ENCODE measurements around the gene TFCP2L1.

The TFCP2L1 gene

DNA sequence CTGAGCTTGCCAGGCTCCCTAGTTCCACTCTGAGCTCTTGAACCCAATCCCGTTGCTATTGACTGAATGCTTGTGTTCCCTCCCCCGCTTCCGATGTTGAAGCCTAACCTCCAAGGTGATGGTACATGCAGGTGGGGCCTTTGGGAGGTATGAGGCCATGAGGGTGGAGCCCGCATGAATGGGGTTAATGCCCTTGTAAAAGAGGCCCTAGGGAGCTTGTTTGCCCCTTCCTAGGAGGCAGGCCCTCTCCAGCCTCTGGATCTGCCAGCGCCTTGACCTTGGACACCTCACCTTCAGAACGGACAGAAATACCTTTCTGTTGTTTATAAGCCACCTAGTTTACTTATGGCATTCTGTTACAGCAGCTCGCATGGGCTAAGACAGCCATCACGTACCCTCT, 71.6 kb downstream of the TFCP2L1 start:
- no peak for DNase-seq

DNA sequence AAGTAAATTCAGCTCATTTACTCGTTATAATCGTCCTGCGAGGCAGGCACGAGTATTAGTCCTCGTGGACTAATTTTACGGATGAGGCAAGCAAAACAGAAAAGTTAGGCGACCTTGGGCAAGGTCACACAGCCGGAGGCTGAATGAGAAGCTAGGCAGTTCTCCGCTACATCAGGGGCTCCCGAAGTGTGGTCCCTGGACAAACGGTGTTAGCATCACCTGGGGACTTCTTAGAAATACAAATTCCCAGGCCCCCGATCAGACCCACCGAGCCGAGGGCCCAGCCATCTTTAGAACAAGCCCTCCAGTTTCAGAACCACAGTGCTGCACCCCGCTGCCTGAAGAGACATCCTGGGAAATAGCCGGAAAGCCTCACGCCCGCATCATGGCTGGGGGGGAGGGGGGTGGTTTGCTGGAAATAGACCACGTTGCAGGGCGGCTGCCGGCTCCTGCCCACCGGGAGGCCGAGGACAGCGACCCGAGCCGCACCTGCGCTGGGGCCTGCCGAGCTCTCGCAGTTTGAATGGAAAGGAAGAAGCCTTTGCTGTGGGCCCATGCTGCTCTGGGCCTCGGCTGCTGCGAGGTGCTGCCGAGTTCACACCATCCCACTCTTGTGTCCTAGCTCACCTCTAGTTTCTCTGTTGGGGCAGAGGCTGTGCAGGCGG, 72.2 kb downstream of the TFCP2L1 start:
- DNase-seq, result no peak

DNA sequence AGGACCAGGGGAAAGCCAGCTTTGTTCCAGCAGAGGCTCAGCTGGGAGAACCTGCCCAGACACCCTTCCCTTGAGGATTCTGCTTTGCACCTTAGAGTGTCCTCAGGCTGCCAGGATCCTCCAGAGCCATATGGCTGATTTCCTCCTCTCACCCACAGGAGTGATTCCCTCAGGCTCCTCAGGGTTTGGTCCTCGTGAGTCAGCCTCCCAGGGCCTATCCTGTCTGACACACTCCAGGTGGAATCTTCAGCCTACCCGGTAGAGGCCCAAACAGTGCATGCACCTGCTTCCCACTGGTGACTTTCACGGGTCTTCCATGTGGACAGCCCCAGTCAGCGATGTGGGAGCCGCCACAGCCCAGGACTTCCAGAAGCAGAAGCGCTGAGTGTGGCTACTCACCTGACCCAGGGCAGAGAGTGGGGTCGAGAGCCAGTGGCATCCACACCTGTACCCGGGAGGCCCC, 73.3 kb downstream of the TFCP2L1 start:
- DNase-seq, result no peak

DNA sequence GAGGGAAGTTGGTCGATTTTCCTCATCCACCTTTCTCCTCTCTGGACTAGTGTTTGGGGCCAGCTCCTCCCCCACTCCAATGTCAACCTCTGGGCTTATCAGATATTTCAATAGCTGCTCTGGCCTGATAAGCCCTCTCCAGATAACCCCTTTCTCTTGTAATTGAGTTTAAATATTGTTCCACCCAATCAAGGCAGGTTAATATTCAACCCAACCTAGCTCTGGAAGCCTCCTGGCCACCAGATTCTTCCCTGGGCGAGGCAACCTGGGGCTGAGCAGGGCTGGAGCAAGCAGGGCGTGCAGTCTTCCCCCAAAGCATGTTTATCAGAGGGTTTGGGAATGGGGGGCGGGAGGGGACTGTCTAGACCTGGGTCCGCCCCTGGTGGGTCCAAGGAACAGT, 73.8 kb downstream of the TFCP2L1 start:
- DNase-seq, result no peak

DNA sequence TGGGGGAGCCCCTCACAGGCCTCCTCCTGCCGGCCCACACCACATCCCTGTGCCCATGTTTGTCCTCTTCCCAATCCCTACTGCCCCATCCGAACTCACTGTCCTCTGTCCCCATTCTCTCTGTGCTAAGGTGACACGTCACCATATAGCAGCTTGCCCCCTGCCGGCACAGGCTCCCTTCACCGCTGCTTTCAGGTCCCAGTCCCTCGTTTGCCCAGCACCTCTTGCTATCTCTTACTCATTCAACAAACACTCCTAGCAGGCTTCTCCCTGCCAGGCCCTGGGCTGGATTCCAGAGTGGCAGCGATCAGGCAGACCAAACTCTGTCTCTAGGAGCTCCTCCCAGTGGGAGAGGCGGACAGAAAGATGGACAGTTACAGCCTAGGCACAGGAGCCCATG, 74.3 kb downstream of the TFCP2L1 start:
- no peak for DNase-seq

DNA sequence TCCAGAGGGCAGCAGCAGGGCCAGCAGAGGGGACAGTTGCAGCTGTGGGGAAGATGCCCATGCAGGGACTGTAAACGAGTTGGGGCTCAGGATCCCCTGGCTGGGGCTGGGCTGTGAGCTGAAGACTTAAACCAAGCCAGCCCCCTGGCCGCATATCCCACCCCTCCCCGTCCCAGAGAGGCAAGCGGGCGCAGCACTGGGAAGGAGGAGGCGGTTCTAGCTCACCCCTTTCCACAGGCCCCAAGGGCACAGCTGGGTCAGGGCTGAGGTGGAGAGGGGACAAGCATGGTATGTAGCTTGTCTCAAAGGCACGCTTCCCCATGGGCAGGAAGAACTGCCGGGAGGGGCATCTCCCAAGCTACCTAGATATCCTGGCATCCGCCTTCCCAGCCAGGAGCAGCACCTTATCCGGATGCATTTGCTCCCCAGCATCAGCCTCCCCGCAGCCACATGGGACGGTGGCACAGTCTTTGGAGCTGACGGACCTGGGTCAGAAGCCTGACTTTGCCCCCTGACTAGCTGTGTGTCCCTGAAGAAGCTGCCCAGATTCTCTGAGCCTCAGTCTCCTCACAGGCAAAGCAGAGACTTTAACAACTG, 75.9 kb downstream of the TFCP2L1 start:
- DNase-seq, result no peak

DNA sequence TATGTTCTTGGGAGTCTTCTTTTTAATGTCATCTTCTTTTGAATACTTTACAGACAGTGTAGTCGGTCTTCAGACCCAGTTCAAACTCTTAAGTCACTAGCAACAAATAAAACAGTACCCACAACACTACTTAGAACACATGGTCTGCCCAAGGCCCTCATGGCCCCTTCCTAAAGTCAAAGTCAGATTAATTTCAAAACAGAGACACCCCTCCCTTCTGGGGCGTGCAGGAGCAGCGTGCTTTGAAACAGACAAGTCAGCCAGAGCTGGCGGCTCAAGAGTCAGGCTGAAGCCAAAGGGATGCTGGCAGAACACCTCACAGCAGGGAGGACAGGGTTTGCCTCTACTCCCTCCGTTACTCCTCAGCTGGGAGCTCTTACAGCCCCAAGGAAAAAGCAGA, 77.5 kb downstream of the TFCP2L1 start:
- no peak for DNase-seq

DNA sequence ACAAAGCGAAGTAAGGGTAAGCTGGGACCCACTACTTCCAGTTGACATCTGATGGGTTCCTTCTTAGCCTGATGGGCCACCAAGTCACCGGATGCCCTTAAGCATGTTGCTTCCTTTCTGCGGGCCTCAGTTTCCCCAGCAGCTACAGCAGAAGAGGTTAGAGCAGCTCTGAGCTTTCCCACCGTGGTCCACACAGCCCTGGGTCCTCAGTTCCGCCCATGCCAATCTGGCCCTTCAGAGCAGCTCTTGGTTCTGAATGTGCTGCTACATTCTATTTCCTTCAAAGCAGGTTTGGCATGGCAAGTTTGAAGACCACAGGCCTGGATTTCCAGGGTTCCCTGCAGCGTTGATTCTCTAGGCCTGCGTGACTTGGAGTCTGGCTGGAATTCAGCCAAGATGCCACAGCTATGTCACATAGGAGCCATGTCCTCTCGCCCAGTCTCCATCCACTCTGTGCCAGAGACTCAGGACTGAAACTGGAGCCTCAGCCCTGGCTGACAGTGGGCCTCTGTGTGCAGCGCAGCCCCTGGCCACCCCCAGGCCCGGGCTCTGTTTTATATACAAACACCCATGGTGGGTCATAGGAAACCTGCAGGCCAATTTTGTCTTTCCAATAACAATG, 79.6 kb downstream of the TFCP2L1 start:
- DNase-seq, result no peak

DNA sequence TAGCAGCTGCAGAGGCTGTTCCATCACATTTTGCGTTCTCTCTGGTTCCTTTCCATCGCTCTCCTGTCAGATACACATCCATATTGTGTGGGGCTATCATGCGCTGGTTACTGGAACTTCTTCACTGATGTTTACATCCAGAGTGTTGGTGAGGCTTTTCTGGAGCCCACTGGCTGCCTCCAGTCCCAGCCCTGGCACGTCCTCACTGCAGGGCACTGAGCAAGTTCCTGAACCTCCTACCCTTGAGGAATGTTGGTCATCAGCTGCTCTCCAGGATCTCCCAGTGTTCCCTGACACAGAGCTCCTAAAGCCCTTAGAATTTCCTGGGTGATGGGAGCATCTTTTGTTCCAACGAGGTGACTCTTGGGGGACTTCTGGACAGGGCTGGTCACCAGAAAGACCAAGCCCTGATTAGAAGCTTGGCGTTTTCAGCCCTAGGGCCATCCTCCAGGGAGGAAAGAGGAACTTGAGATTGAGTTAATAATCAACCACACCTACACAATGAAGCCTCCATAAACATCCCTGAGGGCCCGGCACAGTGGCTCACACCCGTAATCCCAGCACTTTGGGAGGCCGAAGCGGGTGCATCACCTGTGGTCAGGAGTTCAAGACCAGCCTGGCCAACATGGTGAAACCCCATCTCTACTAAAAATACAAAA, 81.3 kb downstream of the TFCP2L1 start:
- DNase-seq, result no peak

DNA sequence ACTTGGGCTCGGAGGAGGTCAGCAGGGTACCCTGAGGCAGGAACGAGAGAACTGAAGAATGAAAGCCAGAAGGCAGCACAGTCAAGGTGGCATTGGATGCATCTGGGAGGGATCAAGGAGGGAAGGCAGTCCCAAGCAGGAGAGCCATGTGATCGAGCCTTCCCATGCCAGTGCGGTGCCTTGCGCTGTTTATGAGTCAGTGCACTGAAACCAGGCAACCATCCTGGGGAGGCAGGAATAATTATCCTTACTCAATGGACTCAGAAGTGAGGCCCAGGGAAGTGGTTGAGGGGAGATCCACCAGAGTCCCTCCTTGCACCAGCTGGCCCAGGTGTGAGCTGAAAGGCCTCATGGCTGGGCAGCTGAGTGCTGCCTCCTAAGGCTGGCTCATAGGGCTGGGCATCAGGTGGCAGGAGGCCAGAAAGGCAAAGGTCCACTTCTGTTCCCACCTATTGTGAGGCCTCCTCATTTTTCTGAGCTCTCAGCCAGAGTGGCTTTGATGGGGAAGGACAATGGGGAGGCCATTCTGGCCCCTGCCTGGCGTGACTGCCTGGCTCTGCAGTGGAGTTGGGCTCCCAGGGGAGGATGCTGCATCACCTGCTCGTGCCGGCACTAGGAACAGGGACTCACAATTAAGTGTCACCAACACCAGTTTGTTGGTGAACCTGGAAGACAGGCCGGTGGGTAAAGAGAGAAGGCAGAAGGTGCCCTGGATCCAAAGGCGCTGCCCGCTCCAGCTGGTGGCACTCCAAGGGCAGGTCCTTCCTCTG, 82.3 kb downstream of the TFCP2L1 start:
- DNase-seq, result no peak

DNA sequence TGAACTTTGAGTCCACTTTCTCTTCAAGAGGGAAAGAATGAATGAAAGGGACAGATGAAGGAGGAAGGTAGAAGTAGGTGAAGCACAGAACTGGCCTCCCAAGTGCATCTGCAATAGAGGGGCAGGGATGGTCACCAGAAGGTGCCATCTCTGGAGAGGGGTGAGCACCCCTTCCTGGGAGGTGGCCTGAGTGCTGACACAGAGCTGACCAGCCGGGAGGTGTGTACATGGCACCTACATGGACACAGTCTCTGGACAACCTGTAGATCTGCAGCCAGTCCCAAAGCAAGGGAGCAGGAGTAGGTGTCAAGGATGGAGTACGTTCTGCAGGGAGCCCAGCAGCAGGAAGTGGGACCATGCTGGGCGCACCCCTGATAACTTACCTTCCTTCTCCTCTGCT, 83.2 kb downstream of the TFCP2L1 start:
- DNase-seq, result no peak

DNA sequence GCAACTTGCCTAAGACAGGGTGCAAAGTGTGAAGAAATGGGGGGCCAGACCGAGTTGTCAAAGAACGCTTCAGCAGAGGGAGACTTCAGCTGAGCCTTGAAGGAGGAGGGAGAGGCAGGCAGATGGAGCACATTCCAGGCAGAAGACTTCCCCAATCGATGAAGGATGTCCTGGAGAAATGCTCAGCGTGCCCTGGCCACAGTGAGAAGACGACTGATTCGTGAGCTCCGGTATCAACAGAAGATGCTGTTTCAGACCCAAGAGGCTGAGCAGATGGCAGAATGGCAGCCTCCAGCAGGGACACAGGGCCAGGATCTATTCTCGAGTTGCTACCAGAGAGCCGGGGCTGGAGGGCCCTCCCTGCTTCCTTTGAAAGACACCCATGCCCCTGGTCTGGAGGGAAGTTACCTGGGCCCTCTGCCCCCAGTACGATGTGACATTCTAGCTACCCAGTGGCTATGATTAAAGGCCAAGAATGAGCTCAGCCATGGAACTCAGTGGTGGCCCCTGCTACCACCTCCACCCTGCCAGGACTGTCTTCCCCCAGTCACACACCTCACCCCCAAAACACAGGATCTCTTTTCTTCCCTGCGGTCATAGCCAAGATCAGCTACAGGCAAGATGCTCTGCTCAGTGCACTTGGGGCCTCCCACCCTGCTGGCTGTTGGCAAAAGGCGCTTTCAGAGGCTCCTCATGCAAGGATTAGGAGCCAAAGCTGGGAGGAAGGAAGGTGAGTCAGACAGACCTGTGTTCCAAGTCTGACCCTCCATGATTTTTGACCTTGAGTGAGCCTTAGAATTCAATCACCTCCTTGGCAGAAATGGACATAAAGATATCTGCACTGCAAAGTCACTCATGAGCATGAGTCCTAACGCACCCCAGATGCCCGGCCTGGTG, 84.3 kb downstream of the TFCP2L1 start:
- no peak for DNase-seq

DNA sequence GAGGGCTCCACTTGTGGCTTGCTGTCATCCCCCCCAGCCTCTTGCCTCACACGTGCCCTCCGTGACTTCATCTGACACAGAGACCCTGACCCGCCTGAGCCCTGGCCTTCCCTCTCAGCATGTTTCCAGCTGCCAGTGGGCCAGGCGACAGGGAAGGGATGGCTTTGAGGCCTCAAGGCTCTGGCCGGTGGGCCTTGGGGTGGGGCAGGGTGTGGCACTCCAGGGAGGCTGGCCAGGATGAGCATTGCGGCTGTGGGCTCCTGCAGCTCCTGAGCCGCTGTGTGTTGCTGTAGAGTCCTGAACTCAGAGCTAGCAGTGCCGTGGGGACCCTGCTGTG, 85.0 kb downstream of the TFCP2L1 start:
- DNase-seq, result no peak

DNA sequence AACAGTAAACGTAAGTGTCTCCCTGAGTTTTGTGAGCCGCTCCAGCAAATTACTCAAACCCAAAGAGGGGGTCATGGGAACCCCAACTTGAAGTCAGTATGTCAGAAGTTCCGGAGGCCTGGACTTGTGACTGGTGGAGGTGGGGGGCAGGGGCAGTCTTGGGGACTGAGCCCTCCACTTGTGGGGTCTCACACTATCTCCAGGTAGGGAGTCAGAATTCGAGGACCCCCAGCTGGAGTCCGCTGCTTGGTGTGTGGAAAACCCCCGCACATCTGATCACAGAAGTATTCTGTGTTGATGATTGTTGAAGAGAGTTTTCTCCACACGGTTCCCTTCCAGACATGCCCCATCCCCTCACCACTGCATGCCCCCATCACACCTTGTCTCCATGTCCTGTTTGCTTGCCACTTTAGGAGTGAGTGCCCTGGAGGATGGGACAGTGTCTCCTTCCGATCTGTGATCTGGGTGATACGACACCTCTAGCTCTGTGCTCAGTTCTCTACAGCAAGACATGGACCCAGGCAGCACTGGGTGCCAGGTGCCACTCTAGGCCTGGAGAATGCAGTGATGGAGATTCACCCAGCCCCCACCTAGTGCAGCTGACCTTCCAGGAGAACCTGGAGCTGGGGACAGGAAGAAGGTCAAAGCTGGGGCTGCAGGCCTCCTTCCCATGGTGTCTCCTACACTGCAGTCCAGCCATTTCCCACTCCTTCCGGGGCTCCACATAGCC, 85.6 kb downstream of the TFCP2L1 start:
- no peak for DNase-seq

DNA sequence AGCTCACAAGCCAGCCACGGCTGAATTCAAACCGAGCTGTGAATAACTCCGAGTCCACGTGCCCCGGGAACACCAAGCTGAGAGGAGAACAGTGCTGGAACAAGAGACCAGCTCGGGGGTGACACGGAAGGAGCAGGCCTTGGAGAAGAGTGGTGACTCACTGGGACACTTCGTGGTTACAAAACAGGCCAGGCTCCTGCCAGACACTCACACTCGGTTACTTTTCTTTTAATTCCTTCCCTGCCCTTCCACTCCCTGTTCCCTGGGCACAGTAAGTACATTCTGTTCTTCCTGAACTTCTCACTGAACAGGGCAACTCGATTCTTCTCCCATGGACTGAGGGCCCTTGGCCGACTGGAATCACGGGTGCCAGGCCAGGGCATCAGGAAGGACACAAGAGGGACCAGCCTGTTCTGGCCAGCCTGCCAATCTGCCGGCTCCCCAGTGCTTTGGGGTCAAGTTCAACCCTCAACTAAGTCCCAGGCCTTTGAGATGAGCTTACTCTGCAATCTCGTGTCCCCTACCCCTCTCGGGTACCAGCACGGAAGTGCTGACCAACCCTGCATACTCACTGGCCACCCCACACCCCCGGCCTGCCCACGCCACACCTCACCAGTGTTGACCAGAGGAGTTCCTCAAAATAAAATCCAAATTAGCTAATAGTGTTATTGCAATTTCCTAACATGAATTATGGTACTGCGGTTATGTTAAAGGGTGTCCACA, 87.5 kb downstream of the TFCP2L1 start:
- no peak for DNase-seq

DNA sequence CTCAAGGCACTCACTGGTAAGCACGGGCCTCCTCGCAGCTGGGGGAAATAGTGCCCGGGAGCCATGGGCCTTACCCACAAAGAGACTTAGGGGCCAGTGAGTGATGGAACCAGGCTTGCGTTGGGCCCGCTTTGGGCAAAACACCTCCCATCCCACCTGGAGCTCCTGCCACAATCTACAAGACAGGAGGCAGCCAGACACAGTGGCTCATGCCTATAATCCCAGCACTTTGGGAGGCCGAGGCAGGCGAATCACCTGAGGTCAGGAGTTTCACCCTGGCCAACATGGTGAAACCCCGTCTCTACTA, 88.2 kb downstream of the TFCP2L1 start:
- DNase-seq, result no peak

DNA sequence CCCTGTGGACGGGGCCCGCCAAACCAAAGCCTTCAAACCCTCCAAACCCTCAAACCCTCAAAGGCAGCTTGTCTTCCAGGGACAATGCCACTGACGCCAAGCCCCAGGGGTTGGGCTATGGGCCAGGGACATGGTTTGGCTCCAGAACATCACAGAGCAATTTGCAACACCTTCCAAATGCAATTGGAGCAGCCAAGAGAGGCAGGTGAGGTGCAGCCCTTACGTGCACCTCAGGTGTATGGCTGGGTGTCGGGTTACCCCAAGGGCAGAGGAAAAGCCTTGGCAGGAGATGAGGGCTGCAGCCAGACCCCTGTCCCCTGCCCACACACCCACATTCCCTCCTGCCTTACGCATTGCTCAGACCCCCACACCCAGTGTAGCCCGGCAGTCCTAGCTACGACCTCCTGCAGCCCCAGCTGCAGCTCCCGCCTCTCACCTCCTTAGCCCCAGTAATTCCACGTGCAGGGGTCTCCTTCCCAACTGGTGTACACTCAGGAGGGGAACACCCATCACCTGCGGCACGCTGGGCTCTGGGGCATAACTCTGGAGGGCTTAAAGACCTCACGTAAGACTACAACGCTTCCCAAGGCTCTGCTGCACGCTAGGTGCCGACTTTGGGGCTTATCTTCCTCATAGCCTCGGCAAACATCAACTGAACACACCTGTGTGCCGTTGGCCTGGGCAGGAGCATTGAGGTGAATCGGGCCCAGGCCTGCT, 88.7 kb downstream of the TFCP2L1 start:
- no peak for DNase-seq

DNA sequence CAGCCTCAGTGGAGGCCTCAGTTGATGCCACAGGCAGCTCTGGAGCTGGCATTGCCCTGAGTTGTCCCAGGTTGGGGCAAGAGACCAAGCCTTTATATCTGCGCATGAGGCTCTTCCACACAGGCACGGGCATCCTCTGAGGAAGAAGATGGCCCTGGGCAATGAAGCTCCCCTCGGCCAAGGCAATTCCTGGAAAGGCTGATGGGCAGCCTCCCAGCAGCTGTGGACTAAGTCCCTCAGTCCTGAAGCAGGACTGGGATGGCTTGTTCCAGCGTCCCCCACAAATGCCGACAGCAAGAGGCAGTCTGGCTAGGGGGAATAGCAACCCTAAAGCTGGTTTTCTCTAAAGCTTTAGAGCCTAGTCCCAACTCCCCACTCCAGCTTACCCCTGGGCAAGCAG, 90.0 kb downstream of the TFCP2L1 start:
- DNase-seq, result no peak

DNA sequence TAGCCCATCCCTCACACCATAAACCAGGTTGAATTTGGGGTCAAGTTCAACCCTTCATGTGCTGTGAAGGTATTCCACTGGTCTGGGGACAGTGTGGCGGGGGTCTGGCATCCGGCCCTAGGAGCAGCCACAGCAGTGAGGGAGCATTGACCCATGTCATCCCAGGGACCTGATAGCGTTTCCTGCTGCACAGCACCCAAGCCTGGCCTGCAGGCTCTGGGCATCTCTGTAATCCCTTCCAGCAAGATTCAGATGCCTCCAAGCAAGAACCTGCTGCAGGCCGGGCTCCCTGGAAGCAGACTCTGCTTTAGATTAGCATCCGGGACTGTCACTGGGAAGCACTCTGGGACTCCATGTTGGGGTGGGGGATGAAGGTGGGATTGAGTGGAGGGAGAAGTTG, 90.4 kb downstream of the TFCP2L1 start:
- no peak for DNase-seq

DNA sequence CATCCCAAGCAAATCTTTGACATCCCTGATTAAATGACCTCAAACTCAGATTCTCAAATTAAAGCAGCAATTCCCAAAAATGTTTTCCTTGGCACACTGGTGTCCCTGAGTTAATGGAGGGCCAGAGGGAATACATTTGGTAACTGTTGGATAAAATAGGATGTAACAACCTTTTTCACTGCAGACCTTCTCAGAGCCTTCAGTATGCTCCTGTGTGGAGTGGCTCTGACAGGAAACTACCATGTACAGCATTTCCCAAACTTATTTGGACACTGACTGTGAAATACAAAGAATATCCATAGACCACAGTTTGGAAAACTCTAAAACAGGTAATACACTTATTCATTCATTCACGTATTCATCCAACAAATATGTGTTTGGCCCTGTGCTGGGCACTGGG, 91.8 kb downstream of the TFCP2L1 start:
- DNase-seq, result no peak
